Measurements from ENCODE around the gene FAAP20.

Gene FAAP20

GRCh38 chr1:2213576-2214505 lies 19.3 kb upstream of the FAAP20 start:
- Histone ChIP-seq H3K36me3 (ENCODE audit: control insufficient read depth, insufficient read depth, low read length) (no peaks in the 10 kb centered on the region), H3K27me3 (replicated peaks; ENCODE audit: control insufficient read depth, insufficient read depth, low read length) (no peaks in the 10 kb centered on the region), H3K4me3 (replicated peaks; ENCODE audit: low read depth, low read length) (no peak overlapping the region)
- DNase-seq (ENCODE audit: extremely low read depth, insufficient read length), result no peak
- no peak for TF ChIP-seq CTCF (IDR thresholded peaks at IDR 0.05; ENCODE audit: insufficient read depth, low read length, poor library complexity, severe bottlenecking)

- no peaks in the 10 kb centered on the region; the same call in 1 of the 2 replicates for H3K27me3 ChIP-seq (replicated peaks; ENCODE audit: control insufficient read depth, insufficient read depth, low read length)
- TF ChIP-seq CTCF (IDR thresholded peaks at IDR 0.05; ENCODE audit: insufficient read depth, low read length, poor library complexity, severe bottlenecking), result peak; percentile 36
- DNase-seq (ENCODE audit: extremely low read depth, insufficient read length), result no peak
- no peak overlapping the region for H3K4me3 ChIP-seq (replicated peaks; ENCODE audit: low read depth, low read length)
- H3K36me3 ChIP-seq (ENCODE audit: control insufficient read depth, insufficient read depth, low read length), result no peaks in the 10 kb centered on the region
Measured at GRCh38 chr1:2212532-2213491, 18.2 kb upstream of the FAAP20 start.

- Histone ChIP-seq H3K36me3 (ENCODE audit: control insufficient read depth, insufficient read depth, low read length) (no peaks in the 10 kb centered on the region), H3K4me3 (replicated peaks; ENCODE audit: low read depth, low read length) (no peak overlapping the region), H3K27me3 (replicated peaks; ENCODE audit: control insufficient read depth, insufficient read depth, low read length) (no peaks in the 10 kb centered on the region; the same call in 1 of the 2 replicates)
- DNase-seq (ENCODE audit: extremely low read depth, insufficient read length), result no peak
- no peak for TF ChIP-seq CTCF (IDR thresholded peaks at IDR 0.05; ENCODE audit: insufficient read depth, low read length, poor library complexity, severe bottlenecking)
Measured at GRCh38 chr1:2212274-2212531, 17.6 kb upstream of the FAAP20 start.

GRCh38 chr1:2210786-2211185 lies 16.2 kb upstream of the FAAP20 start:
- no peaks in the 10 kb centered on the region; the same call in 1 of the 2 replicates for H3K27me3 ChIP-seq (replicated peaks; ENCODE audit: control insufficient read depth, insufficient read depth, low read length)
- H3K36me3 ChIP-seq (ENCODE audit: control insufficient read depth, insufficient read depth, low read length), result no peaks in the 10 kb centered on the region
- no peak for TF ChIP-seq CTCF (IDR thresholded peaks at IDR 0.05; ENCODE audit: insufficient read depth, low read length, poor library complexity, severe bottlenecking)
- H3K4me3 ChIP-seq (replicated peaks; ENCODE audit: low read depth, low read length), result no peak overlapping the region
- DNase-seq (ENCODE audit: extremely low read depth, insufficient read length), result peak; percentile 9

- TF ChIP-seq CTCF (IDR thresholded peaks at IDR 0.05; ENCODE audit: insufficient read depth, low read length, poor library complexity, severe bottlenecking), result no peak
- H3K4me3 ChIP-seq (replicated peaks; ENCODE audit: low read depth, low read length), result no peak overlapping the region
- DNase-seq (ENCODE audit: extremely low read depth, insufficient read length), result peak; percentile 1
- no peaks in the 10 kb centered on the region; the same call in 1 of the 2 replicates for H3K27me3 ChIP-seq (replicated peaks; ENCODE audit: control insufficient read depth, insufficient read depth, low read length)
- H3K36me3 ChIP-seq (ENCODE audit: control insufficient read depth, insufficient read depth, low read length), result no peaks in the 10 kb centered on the region
Measured at GRCh38 chr1:2210084-2210653, 15.6 kb upstream of the FAAP20 start.

Measured in GM06990 (cell line).